Fibroblast of skin of right quadriceps (primary cell): ENCODE data around the gene KANSL1.

Source experiments
- DNase-seq: peaks from one replicate; pipeline ENCODE4 v3.0.0-alpha.2; 2013

Gene KANSL1

GRCh38 chr17:46163929-46164594 lies 29.2 kb downstream of the KANSL1 start:
- no peak for DNase-seq

GRCh38 chr17:46163316-46163715 lies 29.9 kb downstream of the KANSL1 start:
- DNase-seq: no peak

GRCh38 chr17:46162866-46163265 lies 30.4 kb downstream of the KANSL1 start:
- DNase-seq: no peak

GRCh38 chr17:46160169-46160568 lies 33.1 kb downstream of the KANSL1 start:
- DNase-seq: no peak

- DNase-seq: peak; percentile 43
These were observed 33.5 kb downstream of the KANSL1 start for GRCh38 chr17:46159686-46160085.

- no peak for DNase-seq
These were observed 34.6 kb downstream of the KANSL1 start for GRCh38 chr17:46158323-46159296.

- DNase-seq: peak; percentile 50
These were observed 35.7 kb downstream of the KANSL1 start for GRCh38 chr17:46157443-46158062.

GRCh38 chr17:46154151-46154816 lies 38.9 kb downstream of the KANSL1 start:
- DNase-seq: peak; percentile 68

- DNase-seq: no peak
These were observed 40.8 kb downstream of the KANSL1 start for GRCh38 chr17:46152423-46152822.

- DNase-seq: peak; percentile 54
These were observed 41.5 kb downstream of the KANSL1 start for GRCh38 chr17:46151762-46152161.

- no peak for DNase-seq
These were observed 42.8 kb downstream of the KANSL1 start for GRCh38 chr17:46150216-46150963.

- no peak for DNase-seq
These were observed 45.0 kb downstream of the KANSL1 start for GRCh38 chr17:46148247-46148646.

- no peak for DNase-seq
These were observed 45.9 kb downstream of the KANSL1 start for GRCh38 chr17:46147296-46147695.

GRCh38 chr17:46144246-46144645 lies 49.0 kb downstream of the KANSL1 start:
- DNase-seq: no peak

- DNase-seq: no peak
These were observed 49.4 kb downstream of the KANSL1 start for GRCh38 chr17:46143827-46144236.

- no peak for DNase-seq
These were observed 51.6 kb downstream of the KANSL1 start for GRCh38 chr17:46141645-46142044.

GRCh38 chr17:46140645-46141197 lies 52.5 kb downstream of the KANSL1 start:
- DNase-seq: no peak

GRCh38 chr17:46139432-46140210 lies 53.6 kb downstream of the KANSL1 start:
- no peak for DNase-seq

- DNase-seq: no peak
These were observed 54.8 kb downstream of the KANSL1 start for GRCh38 chr17:46138473-46138872.

- DNase-seq: peak; percentile 37
These were observed 56.4 kb downstream of the KANSL1 start for GRCh38 chr17:46136820-46137219.
